ENCODE data around the gene ANXA1. TPM values are rescaled to one million over a fixed set of nuclear protein-coding genes. Genes with fewer than 3 reads are reported as not detected.

The ANXA1 gene
- total RNA-seq, 2 experiments from 2014 or later = 33.5 to 36.5 TPM

GRCh38 chr9:73118898-73119554, 32.6 kb upstream of the ANXA1 start:
- Mint-ChIP-seq H3K36me3 (ENCODE audit: low read depth) (no peaks in the 10 kb centered on the region), H3K4me3 (no peak overlapping the region), H3K4me1 (ENCODE audit: low read depth) (peaks cover 42% of the 10 kb centered on the region), H3K9me3 (no peaks in the 10 kb centered on the region), H3K27me3 (no peaks in the 10 kb centered on the region), H3K27ac (no peak overlapping the region)
- DNase-seq (no peak), ATAC-seq (no peak)
- ChIA-PET POLR2A (interaction anchor here (0.5 to 1.0 kb wide), 2 partner anchors 10 to 11 kb away, joined by 3 read pairs; no protein-coding TSS in a partner anchor), CTCF (interaction anchor here (1.5 to 5.3 kb wide), 2 partner anchors 11 to 12 kb away, joined by 4 to 25 read pairs; no protein-coding TSS in a partner anchor)
- TF ChIP-seq CTCF (IDR thresholded peaks at IDR 0.05) = no peak
- intact Hi-C loops (cut with micrococcal nuclease) = no loop called here

GRCh38 chr9:73121375-73121935, 30.2 kb upstream of the ANXA1 start:
- Mint-ChIP-seq H3K4me3 (no peak overlapping the region), H3K4me1 (ENCODE audit: low read depth) (peaks cover 20% of the 10 kb centered on the region), H3K27ac (no peak overlapping the region), H3K27me3 (no peaks in the 10 kb centered on the region), H3K9me3 (no peaks in the 10 kb centered on the region), H3K36me3 (ENCODE audit: low read depth) (no peaks in the 10 kb centered on the region)
- intact Hi-C loops (cut with micrococcal nuclease) = no loop called here
- CTCF ChIA-PET = interaction anchor here (5.3 kb wide), 1 partner anchor 14 kb away, joined by 25 read pairs; no protein-coding TSS in a partner anchor
- ATAC-seq (no peak), DNase-seq (no peak)
- TF ChIP-seq CTCF (IDR thresholded peaks at IDR 0.05) = no peak
- POLR2A ChIA-PET = no interaction called here

GRCh38 chr9:73125651-73126050, 26.0 kb upstream of the ANXA1 start:
- DNase-seq (no peak), ATAC-seq (no peak)
- Mint-ChIP-seq H3K27ac (no peak overlapping the region), H3K4me3 (no peak overlapping the region), H3K4me1 (ENCODE audit: low read depth) (peaks cover 10% of the 10 kb centered on the region), H3K27me3 (no peaks in the 10 kb centered on the region), H3K9me3 (no peaks in the 10 kb centered on the region), H3K36me3 (ENCODE audit: low read depth) (no peaks in the 10 kb centered on the region)
- POLR2A ChIA-PET = no interaction called here
- CTCF ChIA-PET = interaction anchor here (1.3 kb wide), 1 partner anchor 18 kb away, joined by 4 read pairs; no protein-coding TSS in a partner anchor
- intact Hi-C loops (cut with micrococcal nuclease) = no loop called here
- no peak for TF ChIP-seq CTCF (IDR thresholded peaks at IDR 0.05)

- H3K27ac Mint-ChIP-seq = no peak overlapping the region
These were observed 21.6 kb upstream of the ANXA1 start for GRCh38 chr9:73129941-73130685.

More at GRCh38 chr9:73129941-73130685, 21.6 kb upstream of the ANXA1 start:
- no peaks in the 10 kb centered on the region for H3K27me3 Mint-ChIP-seq
- ChIA-PET POLR2A (interaction anchor here (0.8 to 1.0 kb wide), 2 partner anchors 10 to 23 kb away, joined by 3 to 4 read pairs; no protein-coding TSS in a partner anchor), CTCF (interaction anchor here (1.2 to 1.8 kb wide), 4 partner anchors 10 to 26 kb away, joined by 3 to 8 read pairs (median 5); no protein-coding TSS in a partner anchor)
- intact Hi-C loops (cut with micrococcal nuclease) = no loop called here
- H3K4me1 Mint-ChIP-seq (ENCODE audit: low read depth) = peaks cover 24% of the 10 kb centered on the region
- no peaks in the 10 kb centered on the region for H3K9me3 Mint-ChIP-seq
- DNase-seq (no peak), ATAC-seq (no peak)
- no peak for TF ChIP-seq CTCF (IDR thresholded peaks at IDR 0.05)
- H3K4me3 Mint-ChIP-seq = no peak overlapping the region
- H3K36me3 Mint-ChIP-seq (ENCODE audit: low read depth) = no peaks in the 10 kb centered on the region
